ENCODE results near the gene NCOA1.
"Not testable (repeated sequence)": the region's sequence is repeated elsewhere in the genome, so short reads cannot be mapped to it uniquely, and the experiment has no call there.

Gene NCOA1

DNA sequence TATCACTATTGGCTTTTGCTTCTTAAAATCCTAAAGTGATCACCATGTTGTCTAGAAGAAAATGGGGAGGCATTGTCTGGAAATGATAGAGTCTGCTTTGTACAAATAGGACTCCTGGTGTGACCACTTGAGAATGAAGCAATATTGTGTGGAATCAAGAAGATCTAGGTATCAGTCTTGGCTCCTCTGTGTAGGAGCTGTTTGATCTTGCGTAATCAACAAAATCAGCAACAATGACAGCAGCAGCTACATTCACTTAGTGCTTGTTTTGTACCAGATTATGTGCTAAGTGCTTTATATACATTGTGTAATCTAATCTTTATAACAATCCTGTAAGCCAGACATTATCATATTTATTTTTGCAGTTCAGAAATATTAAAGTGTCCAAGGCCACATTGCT lies 17.8 kb downstream of the NCOA1 start:
- DNase-seq (ENCODE audit: low spot score), result no peak

DNA sequence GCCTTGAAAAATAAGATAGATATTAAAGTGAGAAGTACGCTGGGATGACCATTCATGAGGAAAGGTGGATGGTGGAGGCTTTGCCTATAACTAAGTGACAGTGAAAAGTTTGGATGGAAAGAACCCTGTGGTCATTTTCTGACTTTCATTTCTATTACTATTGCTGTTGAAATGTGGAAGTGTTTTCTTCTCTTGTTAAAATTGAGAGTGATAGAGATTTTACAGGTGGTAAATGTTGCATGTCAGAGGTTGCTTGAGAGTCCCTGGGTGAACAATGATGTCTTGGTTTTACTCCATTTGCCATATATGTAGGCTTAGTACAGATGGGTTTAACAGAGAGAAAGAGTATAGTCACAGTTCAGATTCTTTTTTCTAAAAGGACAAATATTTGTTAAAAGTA lies 18.4 kb downstream of the NCOA1 start:
- no peak for DNase-seq (ENCODE audit: low spot score)

DNA sequence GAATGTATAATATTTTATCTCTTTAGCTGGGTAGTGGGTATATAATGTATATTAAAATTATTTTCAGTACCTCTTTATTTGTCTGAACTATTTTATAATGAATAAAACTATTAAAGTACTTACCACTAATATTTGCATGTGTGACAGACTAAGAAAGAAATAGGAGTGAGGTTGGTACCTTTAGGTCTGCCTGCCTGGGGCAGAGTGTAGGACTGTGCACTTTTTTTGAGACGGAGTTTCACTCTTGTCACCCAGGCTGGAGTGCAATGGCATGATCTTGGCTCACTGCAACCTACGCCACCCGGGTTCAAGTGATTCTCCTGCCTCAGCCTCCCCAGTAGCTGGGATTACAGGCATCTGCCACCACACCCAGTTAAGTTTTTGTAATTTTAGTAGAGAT lies 18.8 kb downstream of the NCOA1 start:
- DNase-seq (ENCODE audit: low spot score), result no peak

DNA sequence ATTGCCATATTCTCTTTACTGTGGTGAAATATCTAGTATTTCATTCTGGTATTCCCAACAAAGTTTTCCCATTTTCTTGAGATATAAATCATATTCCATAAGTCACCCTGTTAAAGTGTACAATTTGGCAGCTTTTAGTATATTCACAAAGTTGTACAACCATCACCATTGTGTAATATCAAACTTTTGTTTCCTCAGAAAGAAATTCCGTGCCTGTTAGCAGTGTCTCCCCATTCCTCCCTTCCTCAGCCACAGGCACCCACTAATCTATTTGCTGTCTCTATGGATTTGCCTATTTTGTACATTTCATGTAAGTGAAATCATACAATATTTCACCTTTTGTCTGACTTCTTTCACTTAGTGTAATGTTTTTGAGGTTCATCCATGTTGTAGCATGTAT lies 19.7 kb downstream of the NCOA1 start:
- no peak for DNase-seq (ENCODE audit: low spot score)

DNA sequence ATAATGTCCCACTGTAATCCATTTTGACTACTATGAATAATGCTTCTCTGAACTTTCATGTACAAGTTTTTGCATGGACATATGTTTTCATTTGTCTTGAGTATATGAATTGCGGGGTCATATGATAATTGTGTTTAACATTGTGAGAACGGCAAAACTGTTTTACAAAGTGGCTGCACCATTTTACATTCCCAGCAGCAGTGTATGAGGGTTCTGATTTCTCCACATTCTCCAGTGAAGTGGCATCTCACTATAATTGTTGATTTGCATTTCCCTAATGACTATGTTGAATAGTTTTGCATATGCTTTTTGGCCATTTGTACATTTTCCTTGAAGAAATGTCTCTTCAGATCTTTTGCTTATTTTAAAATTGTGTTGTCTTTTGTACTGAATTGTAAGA lies 20.1 kb downstream of the NCOA1 start:
- no peak for DNase-seq (ENCODE audit: low spot score)

DNA sequence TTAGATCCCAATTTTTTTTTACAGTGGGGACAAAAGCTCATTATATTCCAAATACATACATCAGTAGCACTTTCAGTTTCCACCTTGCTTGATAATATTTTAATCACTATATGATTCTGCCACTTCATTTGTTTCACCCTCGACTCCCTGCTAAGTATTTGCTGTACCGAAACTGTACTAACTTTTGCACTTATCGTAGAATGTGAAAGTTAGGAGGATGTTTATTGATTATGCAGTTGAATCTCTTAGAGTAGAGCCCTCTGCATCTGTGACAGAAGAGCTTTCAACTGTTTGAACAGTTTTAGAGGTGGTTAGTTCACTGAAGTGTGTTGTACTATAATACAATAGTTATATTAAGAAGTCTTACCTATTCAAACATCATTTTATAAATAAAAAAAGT lies 20.8 kb downstream of the NCOA1 start:
- no peak for DNase-seq (ENCODE audit: low spot score)

DNA sequence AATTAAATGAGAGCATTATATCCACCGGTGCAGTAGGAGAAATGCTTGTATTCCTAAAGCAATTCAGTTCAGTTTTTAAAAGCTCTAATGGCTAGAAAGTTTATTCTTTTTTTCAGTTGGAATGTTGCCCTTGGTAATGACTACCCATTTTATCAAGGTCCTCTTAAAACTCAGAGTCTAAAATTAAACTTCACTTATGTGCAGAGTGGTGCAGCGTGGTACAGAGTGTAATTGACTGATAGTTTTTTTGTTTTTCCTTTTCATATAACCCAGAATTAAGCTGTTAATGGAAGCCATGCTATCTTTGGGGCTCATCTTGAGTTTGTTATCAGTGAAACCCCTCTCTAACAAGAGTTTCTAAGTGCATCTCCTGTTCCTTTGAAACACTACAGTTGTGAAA lies 21.4 kb downstream of the NCOA1 start:
- DNase-seq (ENCODE audit: low spot score), result no peak

DNA sequence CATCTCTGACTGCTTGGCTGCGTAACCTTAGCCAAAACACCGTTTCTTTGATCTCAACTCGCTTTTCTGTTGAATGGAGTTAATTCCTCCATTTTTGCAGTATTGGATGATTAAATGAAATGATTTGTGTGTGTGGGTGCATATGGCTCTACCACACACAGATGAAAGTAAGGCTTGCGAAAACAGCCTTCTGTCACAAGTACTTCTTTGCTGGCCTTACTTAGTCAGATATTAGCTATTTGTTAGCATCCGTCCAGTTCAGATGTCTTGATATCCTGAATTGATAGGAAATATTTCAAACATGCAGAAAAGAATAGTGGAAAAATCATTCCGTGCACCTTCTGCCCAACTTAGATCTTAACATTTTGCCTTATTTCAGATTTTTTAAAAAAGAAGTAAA lies 21.8 kb downstream of the NCOA1 start:
- no peak for DNase-seq (ENCODE audit: low spot score)

DNA sequence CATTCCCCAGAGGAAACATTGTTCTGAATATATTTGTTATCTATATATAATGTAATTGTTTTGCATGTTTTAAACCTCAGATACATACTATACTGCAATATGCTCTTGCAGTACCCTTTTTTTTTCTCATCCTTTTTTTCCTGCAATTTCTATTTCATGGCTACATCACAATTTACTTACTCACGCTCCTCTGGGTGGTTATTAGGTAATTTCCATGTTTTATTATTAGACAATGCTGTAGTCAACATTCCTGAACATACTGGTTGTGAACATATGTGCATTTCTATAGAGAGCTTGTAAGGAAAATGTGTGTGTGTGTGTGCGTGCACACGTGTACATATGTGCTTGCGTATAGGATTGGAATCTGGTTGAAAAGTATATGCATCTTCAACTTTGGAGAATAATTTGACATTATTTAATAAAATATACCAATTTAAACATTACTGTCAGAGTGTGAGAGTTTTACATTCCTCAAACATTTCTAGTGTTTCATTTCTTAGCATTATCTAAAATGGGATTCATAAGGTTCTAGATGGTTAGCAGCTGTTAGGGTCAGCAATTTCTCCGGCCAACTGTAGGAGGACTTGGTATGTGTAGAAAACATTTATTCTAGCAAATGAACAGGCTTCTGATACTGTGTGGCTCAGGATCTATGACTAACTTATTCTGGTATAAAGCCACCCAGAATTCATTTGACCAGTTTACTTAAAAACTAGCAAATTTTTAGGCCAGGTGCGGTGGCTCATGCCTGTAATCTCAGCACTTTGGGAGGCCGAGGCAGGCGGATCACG lies 22.4 kb downstream of the NCOA1 start:
- DNase-seq (ENCODE audit: low spot score), result no peak

DNA sequence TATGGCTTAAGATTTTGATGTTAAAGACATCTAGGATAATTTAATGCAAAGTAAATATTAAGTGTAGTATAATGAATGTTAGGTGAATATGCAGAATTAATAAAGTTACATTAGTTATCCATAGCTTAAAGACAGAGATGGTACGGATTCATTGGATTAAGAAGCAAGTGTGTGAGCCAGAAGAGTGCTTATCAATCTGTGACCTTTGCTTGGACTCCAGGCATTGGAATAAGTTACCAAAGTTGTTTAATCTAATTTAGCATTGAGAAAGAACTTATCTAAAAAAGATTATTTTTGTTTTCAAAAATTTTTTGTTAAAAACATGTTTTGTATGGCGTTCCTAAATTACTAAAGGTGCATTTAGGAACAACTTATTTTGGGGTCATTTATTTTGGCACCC lies 23.8 kb downstream of the NCOA1 start:
- DNase-seq (ENCODE audit: low spot score), result no peak

DNA sequence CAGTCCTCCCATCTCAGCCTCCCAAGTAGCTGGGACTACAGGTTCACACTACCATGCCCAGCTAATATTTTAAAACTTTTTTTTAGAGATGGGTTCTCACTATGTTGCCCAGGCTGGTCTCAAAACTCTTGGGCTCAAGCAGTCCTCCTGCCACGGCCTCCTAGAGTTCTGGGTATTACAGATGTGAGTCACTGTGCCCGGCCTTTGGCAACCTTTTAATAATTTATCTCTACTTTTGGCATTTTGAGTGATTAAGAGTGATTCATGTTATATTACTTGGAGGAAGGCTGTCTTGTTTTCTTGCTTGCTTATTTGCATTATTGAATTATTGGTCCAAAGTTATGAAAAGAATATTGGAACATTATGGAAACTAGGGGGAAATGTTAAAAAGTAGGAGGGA lies 24.3 kb downstream of the NCOA1 start:
- no peak for DNase-seq (ENCODE audit: low spot score)

DNA sequence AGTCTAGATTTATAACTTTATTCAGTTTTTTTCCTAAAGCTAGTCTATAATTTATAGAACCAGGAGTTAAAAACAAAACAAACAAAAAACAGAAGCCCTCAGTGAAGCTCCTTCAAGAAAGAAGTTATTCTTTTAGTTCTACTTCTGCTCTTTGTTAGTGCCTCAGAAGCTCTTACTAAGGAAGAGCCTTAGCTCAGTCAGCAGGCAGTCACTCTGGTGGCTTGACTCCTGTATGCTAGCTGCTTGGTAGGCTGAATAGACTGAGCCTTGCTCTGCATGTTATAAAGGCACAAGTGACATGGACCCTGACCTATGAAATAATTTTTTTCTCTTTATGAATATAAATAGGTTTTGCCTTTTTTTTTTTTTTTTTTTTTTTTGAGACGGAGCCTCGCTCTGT lies 24.8 kb downstream of the NCOA1 start:
- DNase-seq (ENCODE audit: low spot score), result no peak

DNA sequence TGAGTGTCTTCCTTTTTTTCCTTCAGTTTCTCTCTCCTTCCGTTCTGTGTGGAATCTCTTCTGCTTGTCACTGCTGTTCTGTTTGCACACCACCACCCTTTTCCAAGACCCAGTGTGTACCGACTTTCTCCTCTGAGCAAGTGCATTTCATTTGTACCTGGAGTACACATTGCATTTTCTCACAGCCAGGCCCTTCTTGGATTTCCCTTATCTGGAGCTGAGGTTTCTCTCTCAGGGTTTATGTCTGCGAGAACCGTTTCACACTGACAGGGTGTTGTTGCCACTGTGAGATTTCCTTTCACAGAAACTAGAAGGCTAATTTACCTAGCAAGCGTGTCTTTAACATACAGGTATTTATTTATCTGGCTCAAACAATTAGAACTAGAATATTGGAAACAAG lies 26.2 kb downstream of the NCOA1 start:
- no peak for DNase-seq (ENCODE audit: low spot score)

DNA sequence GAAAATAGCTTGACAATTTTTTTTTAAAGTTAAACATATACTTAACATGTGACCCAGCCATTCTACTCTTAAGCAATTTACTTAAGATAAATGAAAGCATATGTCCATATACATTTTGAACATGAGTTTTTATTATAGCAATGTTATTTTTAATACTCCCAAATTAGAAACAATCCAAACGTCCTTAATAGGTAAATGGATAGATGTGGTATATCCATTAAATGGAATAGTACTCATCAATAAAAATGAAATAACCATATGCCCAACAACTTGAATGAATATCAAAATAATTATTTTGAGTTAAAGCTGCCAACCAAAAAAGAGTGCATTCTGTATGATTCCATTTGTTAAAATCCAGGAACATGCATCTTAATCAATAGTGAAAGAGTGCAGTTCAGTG lies 29.1 kb downstream of the NCOA1 start:
- no peak for DNase-seq (ENCODE audit: low spot score)

DNA sequence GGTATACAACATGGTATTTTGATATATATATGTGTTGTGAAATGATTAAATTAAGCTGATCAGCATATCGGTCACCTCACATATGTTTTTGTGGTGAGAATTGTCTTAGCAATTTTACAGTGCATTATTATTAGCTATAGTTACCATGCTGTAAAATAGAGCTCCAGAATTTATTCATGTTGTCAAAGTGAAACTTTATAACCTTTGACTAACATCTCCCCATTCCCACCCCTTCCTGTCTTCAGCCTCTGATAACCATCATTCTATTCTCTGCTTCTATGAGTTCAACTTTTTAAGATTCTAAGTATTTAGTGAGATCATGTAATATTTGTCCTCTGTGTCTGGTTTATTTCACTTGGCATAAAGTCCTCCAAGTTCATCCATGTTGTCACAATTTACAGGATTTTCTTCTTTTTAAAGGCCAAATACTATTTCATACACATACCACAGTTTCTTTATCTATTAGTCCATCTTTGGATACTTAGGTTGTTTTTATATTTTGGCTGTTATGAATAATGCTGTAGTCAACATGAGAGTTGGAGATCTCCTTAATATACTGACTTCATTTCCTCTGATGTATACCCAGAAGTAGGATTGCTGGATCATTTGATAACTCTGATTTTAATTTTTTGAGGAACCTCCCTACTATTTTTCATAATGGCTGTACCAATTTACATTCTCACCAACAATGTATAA lies 30.3 kb downstream of the NCOA1 start:
- no peak for DNase-seq (ENCODE audit: low spot score)

DNA sequence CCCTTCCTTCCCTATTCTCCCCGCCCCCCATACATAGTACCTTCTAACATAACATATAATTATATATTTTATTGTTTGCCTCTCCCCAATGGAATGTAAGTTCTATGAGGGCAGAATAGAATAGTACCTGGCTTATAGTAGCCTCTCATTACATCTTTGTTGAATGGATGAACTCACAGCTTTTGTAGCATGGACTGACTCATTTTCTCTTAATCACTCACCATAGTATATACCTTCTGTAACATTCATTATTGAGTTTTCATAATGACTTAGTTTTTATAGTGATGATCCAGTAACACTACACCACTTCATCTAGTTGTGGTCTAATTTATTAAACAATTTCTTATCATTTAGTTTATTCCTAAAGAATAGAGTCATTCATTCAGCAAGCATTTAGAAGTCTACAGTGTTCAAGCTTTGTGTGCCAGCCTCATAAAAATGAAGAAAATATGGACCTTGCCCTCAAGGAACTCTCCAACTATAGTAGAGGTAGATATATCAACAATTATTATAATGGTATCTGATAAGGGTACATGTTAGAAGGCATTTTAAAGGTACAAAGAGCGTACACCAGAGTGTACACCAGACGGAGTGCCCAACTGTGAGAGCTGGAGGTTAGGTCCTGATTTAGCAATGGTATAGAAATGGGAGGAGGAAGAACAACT lies 31.1 kb downstream of the NCOA1 start:
- DNase-seq (ENCODE audit: low spot score), result no peak

DNA sequence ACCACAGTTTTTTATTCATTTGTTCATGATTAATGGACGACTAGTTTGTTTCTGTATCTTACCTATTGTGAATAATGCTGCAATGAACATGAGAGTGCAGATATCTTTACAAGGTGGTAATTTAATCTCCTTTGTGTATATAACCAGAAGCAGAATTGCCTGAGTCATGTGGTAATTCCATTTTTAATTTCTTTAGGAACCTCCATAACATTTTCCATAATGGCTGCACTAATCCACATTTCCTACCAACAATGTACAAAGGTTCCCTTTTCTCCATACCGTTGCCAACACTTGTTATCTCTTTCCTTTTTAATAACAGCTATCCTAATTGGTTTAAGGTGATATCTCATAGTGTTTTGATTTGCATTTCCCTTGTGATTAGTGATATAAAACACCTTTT lies 36.5 kb downstream of the NCOA1 start:
- DNase-seq (ENCODE audit: low spot score), result no peak

DNA sequence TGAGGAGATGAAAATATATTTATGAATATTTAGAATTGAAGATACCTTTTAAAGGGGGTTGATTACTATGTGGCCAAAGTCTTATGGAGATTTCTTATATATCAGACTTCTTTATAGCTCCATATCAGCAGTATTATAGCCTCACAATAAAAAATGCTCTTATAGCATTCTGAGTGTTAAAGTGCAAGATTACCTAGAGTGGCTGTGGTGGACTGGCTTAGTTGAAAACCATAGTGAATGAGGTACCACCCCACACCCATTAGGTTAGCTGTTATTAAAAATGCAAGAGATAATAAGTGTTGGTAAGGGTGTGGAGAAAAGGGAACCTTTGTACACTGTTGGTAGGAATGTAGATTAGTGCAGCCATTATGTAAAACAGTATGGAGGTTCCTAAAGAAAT lies 39.7 kb downstream of the NCOA1 start:
- no peak for DNase-seq (ENCODE audit: low spot score)

DNA sequence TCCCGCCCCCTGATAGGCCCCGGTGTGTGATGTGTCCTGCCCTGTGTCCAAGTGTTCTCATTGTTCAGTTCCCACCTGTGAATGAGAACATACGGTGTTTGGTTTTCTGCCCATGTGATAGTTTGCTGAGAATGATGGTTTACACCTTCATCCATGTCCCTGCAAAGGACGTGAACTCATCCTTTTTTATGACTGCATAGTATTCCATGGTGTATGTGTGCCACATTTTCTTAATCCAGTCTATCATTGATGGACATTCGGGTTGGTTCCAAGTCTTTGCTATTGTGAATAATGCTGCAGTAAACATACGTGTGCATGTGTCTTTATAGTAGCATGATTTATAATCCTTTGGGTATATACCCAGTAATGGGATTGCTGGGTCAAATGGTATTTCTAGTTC lies 40.6 kb downstream of the NCOA1 start:
- not testable (repeated sequence) for DNase-seq (ENCODE audit: low spot score)

DNA sequence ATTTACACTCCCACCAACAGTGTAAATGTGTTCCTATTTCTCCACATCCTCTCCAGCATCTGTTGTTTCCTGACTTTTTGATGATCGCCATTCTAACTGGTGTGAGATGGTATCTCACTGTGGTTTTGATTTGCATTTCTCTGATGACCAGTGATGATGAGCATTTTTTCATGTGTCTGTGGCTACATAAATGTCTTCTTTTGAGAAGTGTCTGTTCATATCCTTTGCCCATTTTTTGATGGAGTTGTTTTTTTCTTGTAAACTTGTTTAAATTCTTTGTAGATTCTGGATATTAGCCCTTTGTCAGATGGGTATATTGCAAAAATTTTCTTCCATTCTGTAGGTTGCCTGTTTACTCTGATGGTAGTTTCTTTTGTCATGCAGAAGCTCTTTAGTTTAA lies 41.0 kb downstream of the NCOA1 start:
- DNase-seq (ENCODE audit: low spot score), result not testable (repeated sequence)

DNA sequence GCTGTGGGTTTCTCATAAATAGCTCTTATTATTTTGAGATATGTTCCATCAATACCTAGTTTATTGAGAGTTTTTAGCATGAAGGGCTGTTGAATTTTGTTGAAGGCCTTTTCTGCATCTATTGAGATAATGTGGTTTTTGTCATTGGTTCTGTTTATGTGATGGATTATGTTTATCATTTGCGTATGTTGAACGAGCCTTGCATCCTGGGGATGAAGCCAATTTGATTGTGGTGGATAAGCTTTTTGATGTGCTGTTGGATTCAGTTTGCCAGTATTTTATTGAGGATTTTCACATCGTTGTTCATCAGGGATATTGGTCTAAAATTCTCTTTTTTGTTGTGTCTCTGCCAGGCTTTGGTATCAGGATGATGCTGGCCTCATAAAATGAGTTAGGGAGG lies 42.5 kb downstream of the NCOA1 start:
- DNase-seq (ENCODE audit: low spot score), result not testable (repeated sequence)

DNA sequence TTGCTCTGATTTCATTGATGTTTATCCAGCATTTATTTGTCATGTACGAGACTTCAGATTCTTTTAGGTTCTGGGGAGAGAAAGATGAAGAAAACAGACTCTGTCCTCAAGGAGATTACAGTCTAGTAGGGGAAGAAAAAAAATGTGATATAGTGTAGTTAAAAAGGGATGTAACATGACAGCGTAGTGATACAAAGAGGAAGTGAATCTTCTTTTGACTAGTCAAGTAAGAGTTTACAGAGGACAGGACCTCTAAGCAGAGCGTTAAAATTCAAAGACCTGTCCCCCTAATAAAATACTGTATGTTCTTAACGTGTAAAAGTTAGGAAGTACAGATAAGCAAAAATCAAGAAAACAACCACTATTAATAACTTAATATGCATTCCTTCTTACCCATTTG lies 47.7 kb downstream of the NCOA1 start:
- no peak for DNase-seq (ENCODE audit: low spot score)

DNA sequence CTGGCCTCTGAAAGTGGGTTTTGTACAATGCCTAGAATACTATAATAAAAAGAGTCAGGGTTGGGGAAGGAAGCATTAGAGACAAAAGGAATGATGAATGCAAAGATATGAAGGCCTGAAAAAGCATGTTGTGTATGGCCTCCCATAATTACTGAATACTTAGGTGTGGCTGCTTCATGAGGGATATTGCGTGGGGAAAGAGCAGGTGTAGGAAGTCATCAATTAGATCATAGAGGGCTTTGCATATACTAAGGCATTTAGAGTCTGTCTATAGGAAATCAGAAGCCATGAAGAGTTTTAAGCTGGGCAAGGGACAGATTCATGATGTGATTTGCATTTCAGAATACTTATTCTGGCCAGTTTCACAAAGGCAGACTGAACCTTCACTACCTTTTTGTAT lies 48.2 kb downstream of the NCOA1 start:
- DNase-seq (ENCODE audit: low spot score), result no peak

All from AG08396 (cell line).